Fibroblast of pulmonary artery (primary cell): ENCODE measurements around the gene SIK3.

Experiments
- DNase-seq: peaks from one replicate; pipeline ENCODE4 v3.0.0-alpha.2; 2010; ENCODE audit warnings: low read depth
- H3K4me3 ChIP-seq: replicated peaks from 2 replicates; pipeline ENCODE4 v1.5.1; 2011; ENCODE audit warnings: low read depth, mild to moderate bottlenecking, control low read depth, low read length, moderate library complexity
- CTCF ChIP-seq: IDR thresholded peaks from 2 replicates; pipeline ENCODE4 v1.5.1; 2011; ENCODE audit warnings: mild to moderate bottlenecking, control low read depth, low read length, inconsistent platforms; ENCODE audit errors: missing control alignments

The SIK3 gene

GRCh38 chr11:116918925-116919655 is 179.1 kb downstream of the SIK3 start:
- H3K4me3 ChIP-seq: no peak overlapping the region
- no peak for TF ChIP-seq CTCF
- no peak for DNase-seq

DNA sequence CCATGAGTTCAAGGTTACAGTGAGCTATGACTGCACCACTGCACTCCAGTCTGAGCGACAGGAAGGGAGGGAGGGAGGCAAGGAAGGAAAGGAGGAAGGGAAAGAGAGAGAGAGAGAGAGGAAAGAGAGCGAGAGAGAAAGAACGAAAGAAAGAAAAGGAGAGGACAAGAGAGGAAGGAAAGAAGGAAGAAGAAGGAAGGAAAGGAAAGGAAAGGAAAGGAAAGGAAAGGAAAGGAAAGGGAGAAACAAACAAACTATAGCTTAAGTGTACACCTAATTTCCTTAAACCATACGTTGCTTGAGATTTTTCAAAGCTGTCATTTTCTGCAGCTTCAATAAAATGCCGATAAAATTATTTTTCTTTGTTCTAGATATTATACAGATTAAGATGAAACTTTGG is 180.6 kb downstream of the SIK3 start:
- no peak for TF ChIP-seq CTCF
- no peak overlapping the region for H3K4me3 ChIP-seq
- DNase-seq: no peak

DNA sequence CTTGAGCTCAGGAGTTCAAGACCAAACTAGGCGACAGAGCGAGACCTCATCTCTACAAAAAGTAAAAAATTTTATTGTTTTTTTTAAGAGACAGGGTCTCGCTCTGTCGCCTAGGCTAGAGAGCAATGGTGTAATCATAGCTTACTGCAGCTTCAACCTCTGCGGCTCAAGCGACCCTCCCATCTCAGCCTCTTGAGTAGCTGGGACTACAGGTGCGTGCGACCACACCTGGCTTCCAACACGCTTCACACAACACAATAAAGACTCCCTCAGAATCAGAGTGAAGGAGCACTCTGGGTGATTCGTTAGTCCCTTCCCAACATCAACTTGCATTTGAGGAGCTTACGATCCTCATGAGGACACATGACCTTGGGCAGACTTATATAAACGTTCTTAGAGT is 181.3 kb downstream of the SIK3 start:
- no peak for TF ChIP-seq CTCF
- DNase-seq: no peak
- no peak overlapping the region for H3K4me3 ChIP-seq

GRCh38 chr11:116916052-116916451 is 182.2 kb downstream of the SIK3 start:
- no peak overlapping the region for H3K4me3 ChIP-seq
- TF ChIP-seq CTCF: no peak
- no peak for DNase-seq

DNA sequence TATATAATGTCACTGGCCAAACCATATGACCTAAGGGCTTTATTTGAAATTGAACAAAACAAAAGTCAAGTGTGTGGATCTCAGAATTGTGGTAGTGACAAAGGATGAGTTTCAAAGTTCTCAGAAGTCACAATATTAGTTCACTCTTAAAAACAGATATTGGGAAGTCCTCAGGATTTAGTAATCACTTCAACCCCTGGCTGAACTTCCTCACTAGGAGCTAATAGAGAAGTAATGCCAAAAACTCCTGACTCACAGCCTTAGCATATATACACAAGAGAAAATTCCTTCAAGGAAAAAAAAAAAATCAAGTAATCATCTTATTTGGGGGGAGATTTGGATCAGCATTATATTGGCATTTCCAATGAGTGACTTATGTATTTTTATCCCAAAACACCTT is 185.2 kb downstream of the SIK3 start:
- H3K4me3 ChIP-seq: no peak overlapping the region
- peak; percentile 77 for DNase-seq
- TF ChIP-seq CTCF: no peak

GRCh38 chr11:116911976-116912734 is 186.1 kb downstream of the SIK3 start:
- no peak overlapping the region for H3K4me3 ChIP-seq
- no peak for TF ChIP-seq CTCF
- no peak for DNase-seq
